Measurements from ENCODE around the gene PIF1. TPM values are rescaled to one million over a fixed set of nuclear protein-coding genes. Genes with fewer than 3 reads are reported as not detected.
"Not testable (repeated sequence)": the region's sequence is repeated elsewhere in the genome, so short reads cannot be mapped to it uniquely, and the experiment has no call there.

Gene PIF1
- total and polyA plus RNA-seq, 5 donors = 0.25 to 1.1 (median 0.79) TPM

DNA sequence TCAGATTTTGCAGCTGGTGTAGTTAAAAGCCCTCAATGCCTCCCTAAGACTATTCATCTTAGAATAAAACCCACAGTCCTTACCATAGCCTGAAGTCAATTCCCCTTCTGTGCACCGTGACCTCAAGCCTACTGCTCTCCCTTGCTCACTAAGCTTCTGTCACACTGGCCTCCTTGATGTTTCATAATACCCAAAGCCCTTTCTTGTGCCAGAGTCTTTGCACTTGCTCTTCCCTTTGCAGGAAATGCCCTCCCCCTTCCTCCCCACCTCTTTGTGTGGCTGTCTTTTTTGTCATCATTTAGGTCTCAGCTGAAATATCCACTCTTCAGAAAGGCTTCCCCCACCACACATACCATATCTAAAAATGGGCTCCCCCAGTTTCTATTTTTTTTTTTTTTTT is 12.1 kb upstream of the PIF1 start:
- ATAC-seq (no peak), DNase-seq (peak in 1 of 3 donors; percentile 25)
- H3K9me3 ChIP-seq (ENCODE audit: control insufficient read depth, low read length) = no peaks in the 10 kb centered on the region
- 73% methylated on average over 1 of the region's 1 CpG for WGBS
- H3K27ac ChIP-seq (ENCODE audit: low read length) = no peak overlapping the region
- intact Hi-C loops (cut with DNase I) = no loop called here
- H3K27me3 ChIP-seq (ENCODE audit: control insufficient read depth, insufficient read depth) = no peaks in the 10 kb centered on the region
- H3K4me1 ChIP-seq (ENCODE audit: control insufficient read depth, insufficient read depth, low read length) = peaks cover 4% of the 10 kb centered on the region
- H3K4me3 ChIP-seq (ENCODE audit: low read length) = no peak overlapping the region

DNA sequence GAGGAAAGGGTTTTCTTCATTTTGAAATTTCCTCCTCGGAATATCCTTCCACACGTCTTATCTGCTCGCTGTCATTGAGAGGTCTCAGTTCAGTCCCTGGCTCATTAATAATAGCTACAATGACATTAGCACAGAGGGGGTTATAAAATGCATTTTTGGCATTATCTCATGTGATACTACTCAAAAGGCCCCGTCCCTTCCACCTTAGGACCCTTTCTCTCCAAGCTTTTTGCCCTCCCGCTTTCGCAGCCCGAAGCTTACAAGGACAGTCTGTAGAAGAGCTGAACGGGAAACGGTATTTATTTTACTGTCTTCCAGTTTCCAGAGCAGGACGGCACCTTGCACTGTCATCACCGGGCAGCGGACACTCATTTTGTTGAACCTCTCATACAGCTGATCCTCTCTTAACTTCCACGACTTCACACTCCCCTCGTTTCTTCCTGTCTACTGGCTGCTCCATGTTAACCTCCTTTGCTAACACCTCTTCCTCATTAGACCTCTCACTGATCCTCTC is 10.6 kb upstream of the PIF1 start:
- peaks cover 4% of the 10 kb centered on the region for H3K4me1 ChIP-seq (ENCODE audit: control insufficient read depth, insufficient read depth, low read length)
- ATAC-seq (peak; percentile 12 to 15), DNase-seq (peak in 1 of 3 donors; percentile 65)
- intact Hi-C loops (cut with DNase I) = no loop called here
- H3K27me3 ChIP-seq (ENCODE audit: control insufficient read depth, insufficient read depth) = no peaks in the 10 kb centered on the region
- peak overlapping the region; percentile 70 for H3K27ac ChIP-seq (ENCODE audit: low read length)
- 12% methylated on average over 14 of the region's 14 CpGs for WGBS
- H3K9me3 ChIP-seq (ENCODE audit: control insufficient read depth, low read length) = no peaks in the 10 kb centered on the region
- peak overlapping the region; percentile 40 for H3K4me3 ChIP-seq (ENCODE audit: low read length)

DNA sequence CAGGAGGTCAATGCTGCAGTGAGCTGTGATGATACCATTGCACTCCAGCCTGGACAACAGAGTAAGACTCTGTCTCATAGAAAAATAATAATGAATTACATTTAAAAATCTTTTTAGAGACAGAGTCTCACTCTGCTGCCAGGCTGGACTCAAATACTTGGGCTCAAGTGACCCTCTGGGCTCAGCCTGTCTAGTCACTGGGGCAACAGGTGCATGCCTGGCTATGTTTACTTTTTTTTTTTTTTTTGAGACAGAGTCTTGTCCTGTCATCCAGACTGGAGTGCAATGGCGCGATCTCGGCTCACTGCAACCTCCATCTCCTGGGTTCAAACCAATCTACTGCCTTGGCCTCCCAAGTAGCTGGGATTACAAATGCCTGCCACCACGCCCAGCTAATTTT is 8.2 kb upstream of the PIF1 start:
- Histone ChIP-seq H3K4me3 (ENCODE audit: low read length) (no peak overlapping the region), H3K4me1 (ENCODE audit: control insufficient read depth, insufficient read depth, low read length) (no peaks in the 10 kb centered on the region), H3K27me3 (ENCODE audit: control insufficient read depth, insufficient read depth) (no peaks in the 10 kb centered on the region), H3K27ac (ENCODE audit: low read length) (no peak overlapping the region), H3K9me3 (ENCODE audit: control insufficient read depth, low read length) (no peaks in the 10 kb centered on the region)
- intact Hi-C loops (cut with DNase I) = no loop called here
- no peak for DNase-seq
- ATAC-seq = no peak
- WGBS = 97% methylated on average over 4 of the region's 4 CpGs

DNA sequence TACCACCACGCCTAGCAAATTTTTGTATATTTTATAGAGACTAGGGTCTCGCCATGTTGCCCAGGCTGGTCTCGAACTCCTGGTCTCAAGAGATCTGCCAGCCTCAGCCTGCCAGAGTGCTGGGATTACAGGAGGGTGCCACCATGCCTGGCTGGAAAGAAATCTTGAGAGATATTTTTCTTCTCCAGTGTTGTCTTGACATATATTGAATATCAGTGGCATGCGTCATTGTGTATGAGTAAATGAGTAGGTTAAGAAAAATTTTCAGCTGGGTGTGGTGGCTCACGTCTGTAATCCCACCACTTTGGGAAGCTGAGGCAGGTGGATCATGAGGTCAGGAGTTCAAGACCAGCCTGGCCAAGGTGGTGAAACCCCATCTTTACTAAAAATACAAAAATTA is 3.5 kb upstream of the PIF1 start:
- WGBS = 96% methylated on average over 5 of the region's 5 CpGs
- intact Hi-C loops (cut with DNase I) = no loop called here

DNA sequence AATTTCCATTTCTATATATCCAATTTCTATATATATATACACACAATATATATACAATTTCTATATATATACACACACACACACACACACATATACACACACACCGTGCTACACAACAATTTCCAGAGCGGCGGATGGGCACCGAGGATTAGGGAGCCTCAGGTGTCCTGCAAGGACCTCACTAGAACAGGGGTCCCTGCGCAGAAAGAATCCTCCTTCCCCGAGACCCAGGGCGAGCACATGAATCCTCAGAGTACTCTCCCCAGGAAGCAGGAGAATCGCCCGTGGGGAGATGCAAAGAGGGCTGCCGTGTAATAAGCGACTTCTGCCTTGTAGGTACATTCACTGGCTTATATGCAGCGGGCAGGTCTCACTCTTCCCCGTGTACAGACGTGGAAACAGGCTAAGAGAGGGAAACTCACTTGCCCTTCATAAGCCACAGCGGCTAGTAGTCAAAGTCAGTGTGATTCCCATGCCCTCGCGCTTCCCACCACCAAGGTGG is 467 bp downstream of the PIF1 start:
- 1% methylated on average over 17 of the region's 17 CpGs for WGBS
- DNase-seq (peak in 1 of 3 donors; percentile 21), ATAC-seq (no peak)
- Histone ChIP-seq H3K27ac (ENCODE audit: low read length) (no peak overlapping the region), H3K9me3 (ENCODE audit: control insufficient read depth, low read length) (no peaks in the 10 kb centered on the region), H3K4me1 (ENCODE audit: control insufficient read depth, insufficient read depth, low read length) (no peaks in the 10 kb centered on the region), H3K27me3 (ENCODE audit: control insufficient read depth, insufficient read depth) (no peaks in the 10 kb centered on the region), H3K4me3 (ENCODE audit: low read length) (peak overlapping the region; percentile 30)
- intact Hi-C loops (cut with DNase I) = loop anchor here in 1 of 4 donors (5.0 kb wide), 1 partner anchor 88 kb away; no protein-coding TSS in a partner anchor

More for the DNA sequence above, 3.5 kb upstream of the PIF1 start:
- Histone ChIP-seq H3K27me3 (ENCODE audit: control insufficient read depth, insufficient read depth) (no peaks in the 10 kb centered on the region), H3K9me3 (ENCODE audit: control insufficient read depth, low read length) (no peaks in the 10 kb centered on the region), H3K27ac (ENCODE audit: low read length) (no peak overlapping the region), H3K4me3 (ENCODE audit: low read length) (no peak overlapping the region), H3K4me1 (ENCODE audit: control insufficient read depth, insufficient read depth, low read length) (no peaks in the 10 kb centered on the region)
- ATAC-seq (no peak), DNase-seq (no peak)

DNA sequence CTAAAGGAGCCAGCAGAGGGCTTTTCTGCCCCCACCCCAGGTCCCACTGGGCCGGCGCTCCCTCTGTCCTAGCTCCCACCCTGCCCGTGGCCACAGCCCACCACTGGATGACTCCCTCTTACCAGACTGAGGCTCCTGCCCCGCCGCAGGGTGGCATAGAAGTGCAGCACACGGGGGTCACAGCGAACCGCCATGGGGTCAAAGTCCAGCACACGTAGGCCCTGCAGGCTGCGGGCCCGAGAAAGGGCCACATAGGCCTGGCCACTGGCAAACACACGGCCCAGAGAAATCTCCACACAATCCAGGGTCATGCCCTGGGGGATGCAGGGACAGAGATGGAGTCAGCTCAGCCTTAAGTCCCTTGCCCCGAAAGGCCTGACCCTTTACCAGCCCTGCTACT is 9.0 kb downstream of the PIF1 start:
- Histone ChIP-seq H3K4me3 (ENCODE audit: low read length) (no peak overlapping the region), H3K4me1 (ENCODE audit: control insufficient read depth, insufficient read depth, low read length) (no peaks in the 10 kb centered on the region), H3K27me3 (ENCODE audit: control insufficient read depth, insufficient read depth) (no peaks in the 10 kb centered on the region), H3K9me3 (ENCODE audit: control insufficient read depth, low read length) (no peaks in the 10 kb centered on the region), H3K27ac (ENCODE audit: low read length) (no peak overlapping the region)
- DNase-seq (no peak), ATAC-seq (no peak)
- 88% methylated on average over 13 of the region's 13 CpGs for WGBS
- intact Hi-C loops (cut with DNase I) = no loop called here

DNA sequence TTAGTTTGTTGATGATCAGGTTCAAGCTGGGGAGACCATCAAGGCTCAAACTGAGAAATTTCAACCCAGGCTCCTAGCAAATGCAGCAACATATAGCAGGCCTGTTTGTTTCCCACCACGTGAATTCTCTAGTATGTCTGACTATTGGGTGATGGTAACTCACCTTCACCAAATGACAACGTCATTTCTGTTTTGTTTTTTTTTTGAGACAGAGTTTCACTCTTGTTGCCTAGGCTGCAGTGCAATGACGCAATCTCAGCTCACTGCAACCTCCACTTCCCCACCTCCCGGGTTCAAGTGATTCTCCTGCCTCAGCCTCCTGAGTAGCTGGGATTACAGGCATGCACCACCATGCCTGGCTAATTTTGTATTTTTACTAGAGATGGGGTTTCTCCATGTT is 10.5 kb downstream of the PIF1 start:
- not testable (repeated sequence) for ATAC-seq; H3K27ac ChIP-seq (ENCODE audit: low read length); H3K4me3 ChIP-seq (ENCODE audit: low read length); DNase-seq; H3K9me3 ChIP-seq (ENCODE audit: control insufficient read depth, low read length); H3K27me3 ChIP-seq (ENCODE audit: control insufficient read depth, insufficient read depth); H3K4me1 ChIP-seq (ENCODE audit: control insufficient read depth, insufficient read depth, low read length)
- intact Hi-C loops (cut with DNase I) = loop anchor here in 3 of 4 donors (5.0 kb wide), 3 partner anchors 68 to 83 kb away; no protein-coding TSS in a partner anchor
- 80% methylated on average over 4 of the region's 4 CpGs for WGBS

DNA sequence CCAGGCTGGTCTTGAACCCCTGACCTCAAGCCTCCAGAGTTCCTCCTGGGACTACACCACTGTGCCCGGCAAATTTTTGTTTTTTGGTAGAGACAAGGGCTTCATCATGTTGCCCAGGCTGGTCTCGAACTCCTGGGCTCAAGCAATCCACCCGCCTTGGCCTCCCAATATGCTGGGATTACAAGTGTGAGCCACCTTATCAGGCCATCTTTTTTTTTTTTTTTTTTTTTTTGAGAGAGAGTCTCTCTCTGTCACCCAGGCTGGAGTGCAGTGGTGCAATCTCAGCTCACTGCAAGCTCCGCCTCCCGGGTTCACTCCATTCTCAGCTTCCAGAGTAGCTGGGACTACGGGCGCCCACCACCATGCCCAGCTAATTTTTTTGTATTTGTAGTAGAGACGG is 11.2 kb downstream of the PIF1 start:
- H3K4me3 ChIP-seq (ENCODE audit: low read length); H3K27me3 ChIP-seq (ENCODE audit: control insufficient read depth, insufficient read depth); ATAC-seq; H3K27ac ChIP-seq (ENCODE audit: low read length); H3K4me1 ChIP-seq (ENCODE audit: control insufficient read depth, insufficient read depth, low read length); DNase-seq; H3K9me3 ChIP-seq (ENCODE audit: control insufficient read depth, low read length): not testable (repeated sequence)
- WGBS = 97% methylated on average over 8 of the region's 8 CpGs
- intact Hi-C loops (cut with DNase I) = loop anchor here in 3 of 4 donors (5.0 kb wide), 3 partner anchors 67 to 82 kb away; no protein-coding TSS in a partner anchor

DNA sequence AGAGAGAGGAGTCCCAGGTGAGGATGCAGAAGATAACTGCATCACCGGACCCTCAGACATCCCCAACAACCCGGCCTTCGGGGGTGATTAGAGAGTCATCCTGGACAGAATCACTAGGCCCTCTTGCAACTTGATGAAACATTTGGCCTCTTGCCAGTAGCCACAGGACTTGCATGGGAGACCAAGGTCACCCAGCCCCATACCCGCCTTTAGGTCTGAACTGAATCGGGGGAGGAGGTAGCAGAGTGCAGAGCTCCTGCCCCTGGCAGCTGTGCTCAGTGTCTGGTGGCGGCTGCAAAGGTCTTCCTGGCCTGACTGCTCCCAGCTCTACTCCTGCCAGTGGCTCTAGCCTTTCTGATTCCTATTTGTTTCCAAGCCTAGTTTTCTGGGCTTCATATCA is 12.4 kb downstream of the PIF1 start:
- DNase-seq (peak in 2 of 3 donors; percentile 15 to 23), ATAC-seq (peak; percentile 45 to 55)
- WGBS = 31% methylated on average over 6 of the region's 6 CpGs
- Histone ChIP-seq H3K4me3 (ENCODE audit: low read length) (no peak overlapping the region), H3K9me3 (ENCODE audit: control insufficient read depth, low read length) (no peaks in the 10 kb centered on the region), H3K27ac (ENCODE audit: low read length) (no peak overlapping the region), H3K27me3 (ENCODE audit: control insufficient read depth, insufficient read depth) (no peaks in the 10 kb centered on the region), H3K4me1 (ENCODE audit: control insufficient read depth, insufficient read depth, low read length) (no peaks in the 10 kb centered on the region)
- intact Hi-C loops (cut with DNase I) = loop anchor here in 3 of 4 donors (5.0 kb wide), 3 partner anchors 66 to 81 kb away; no protein-coding TSS in a partner anchor

DNA sequence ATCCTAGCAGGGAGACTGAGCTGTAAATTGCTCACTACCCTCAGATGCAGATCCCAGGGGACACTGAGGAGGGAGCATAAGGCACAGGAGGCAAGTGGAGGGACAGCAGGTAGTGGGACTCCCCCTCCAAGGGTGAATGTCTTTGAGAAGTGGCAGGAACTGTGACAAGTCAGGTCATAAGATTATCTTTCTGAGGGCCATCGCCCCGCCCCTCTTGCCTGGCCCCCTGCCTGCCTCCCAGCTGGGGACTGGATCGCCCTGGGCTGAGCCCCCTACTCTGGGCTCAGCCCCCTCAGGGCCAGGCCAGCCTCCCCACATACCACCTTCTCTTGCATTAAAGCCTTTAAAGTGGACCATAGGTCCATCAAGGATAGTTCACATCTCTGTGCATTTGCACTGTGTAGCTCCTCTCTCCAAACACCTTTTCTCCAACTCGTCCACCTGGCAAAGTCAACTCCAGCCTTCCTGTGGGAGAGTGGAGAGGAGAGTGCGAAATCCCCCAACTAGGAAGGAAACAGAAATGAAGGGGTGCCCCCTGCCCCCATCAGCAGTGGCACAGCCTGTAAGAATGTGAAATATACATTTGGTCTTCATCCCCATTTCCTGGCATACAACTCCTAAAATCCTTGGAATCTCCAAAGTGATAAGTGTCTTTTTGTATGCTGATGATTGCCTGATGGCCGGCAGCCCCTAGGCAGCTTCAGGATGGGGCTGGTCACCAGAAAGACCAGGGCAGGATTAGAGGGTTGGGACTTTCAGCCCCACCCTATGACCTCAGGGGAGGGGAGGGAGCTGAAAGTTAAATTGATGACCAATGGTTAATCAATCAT is 14.7 kb downstream of the PIF1 start:
- WGBS = 76% methylated on average over 6 of the region's 6 CpGs
- Histone ChIP-seq H3K27ac (ENCODE audit: low read length) (no peak overlapping the region), H3K4me3 (ENCODE audit: low read length) (no peak overlapping the region), H3K27me3 (ENCODE audit: control insufficient read depth, insufficient read depth) (no peaks in the 10 kb centered on the region), H3K9me3 (ENCODE audit: control insufficient read depth, low read length) (no peaks in the 10 kb centered on the region), H3K4me1 (ENCODE audit: control insufficient read depth, insufficient read depth, low read length) (no peaks in the 10 kb centered on the region)
- intact Hi-C loops (cut with DNase I) = loop anchor here (2.0 to 5.0 kb wide), 5 partner anchors 63 to 80 kb away; no protein-coding TSS in a partner anchor
- DNase-seq (peak in 1 of 3 donors; percentile 46), ATAC-seq (no peak)
